ENCODE results near the gene HRK. TPM values are rescaled to one million over a fixed set of nuclear protein-coding genes. Genes with fewer than 3 reads are reported as not detected.

The HRK gene
- total RNA-seq, 1 experiment from 2014 or later = 0.55 TPM

GRCh38 chr12:116919706-116920485 is 38.7 kb upstream of the HRK start:
- Histone ChIP-seq H3K4me3 (no peak overlapping the region), H3K4me1 (replicated peaks; ENCODE audit: insufficient read depth) (peaks cover 42% of the 10 kb centered on the region), H3K79me2 (ENCODE audit: low read depth) (peaks cover 60% of the 10 kb centered on the region), H3K27me3 (ENCODE audit: insufficient read depth, low read depth) (no peaks in the 10 kb centered on the region), H3K4me2 (no peak overlapping the region), H3F3A (ENCODE audit: insufficient read depth, low read depth) (peaks cover 46% of the 10 kb centered on the region), H3K36me3 (ENCODE audit: low read depth) (no peaks in the 10 kb centered on the region), H2AFZ (no peak overlapping the region), H3K27ac (no peak overlapping the region), H4K20me1 (ENCODE audit: insufficient read depth) (peaks cover 21% of the 10 kb centered on the region), H3K9me3 (ENCODE audit: insufficient read depth, low read depth) (no peaks in the 10 kb centered on the region), H3K9me2 (ENCODE audit: insufficient read depth) (no peaks in the 10 kb centered on the region)
- intact Hi-C loops (cut with micrococcal nuclease; ENCODE audit: unreplicated experiment) = no loop called here
- POLR2A ChIA-PET (ENCODE audit: unreplicated experiment) = no interaction called here
- CTCF ChIA-PET = no interaction called here
- no peak for DNase-seq
- TF ChIP-seq CTCF (conservative IDR thresholded peaks at IDR 0.05) (no peak), EZH2 (IDR thresholded peaks at IDR 0.05; ENCODE audit: low read depth) (no peak)
- BruUV-seq (replicated peaks) = no TSS peak

- peaks cover 41% of the 10 kb centered on the region for H3K4me1 ChIP-seq (replicated peaks; ENCODE audit: insufficient read depth)
- intact Hi-C loops (cut with micrococcal nuclease; ENCODE audit: unreplicated experiment) = no loop called here
- no peak overlapping the region for H3K4me3 ChIP-seq
- no peak overlapping the region for H2AFZ ChIP-seq
- peaks cover 66% of the 10 kb centered on the region for H3K79me2 ChIP-seq (ENCODE audit: low read depth)
- peaks cover 46% of the 10 kb centered on the region for H3F3A ChIP-seq (ENCODE audit: insufficient read depth, low read depth)
- no peak for DNase-seq
- H3K27me3 ChIP-seq (ENCODE audit: insufficient read depth, low read depth) = no peaks in the 10 kb centered on the region
- H3K4me2 ChIP-seq = no peak overlapping the region
- H3K9me2 ChIP-seq (ENCODE audit: insufficient read depth) = no peaks in the 10 kb centered on the region
- no TSS peak for BruUV-seq (replicated peaks)
- H4K20me1 ChIP-seq (ENCODE audit: insufficient read depth) = peaks cover 21% of the 10 kb centered on the region
- H3K36me3 ChIP-seq (ENCODE audit: low read depth) = no peaks in the 10 kb centered on the region
- CTCF ChIA-PET = no interaction called here
- TF ChIP-seq EZH2 (IDR thresholded peaks at IDR 0.05; ENCODE audit: low read depth) = no peak
- no peak for TF ChIP-seq CTCF (conservative IDR thresholded peaks at IDR 0.05)
- H3K27ac ChIP-seq = no peak overlapping the region
- no peaks in the 10 kb centered on the region for H3K9me3 ChIP-seq (ENCODE audit: insufficient read depth, low read depth)
- POLR2A ChIA-PET (ENCODE audit: unreplicated experiment) = no interaction called here
Observed at GRCh38 chr12:116919247-116919661, 38.0 kb upstream of the HRK start.

GRCh38 chr12:116918464-116918863 is 37.2 kb upstream of the HRK start:
- no TSS peak for BruUV-seq (replicated peaks)
- H3K9me3 ChIP-seq (ENCODE audit: insufficient read depth, low read depth) = no peaks in the 10 kb centered on the region
- POLR2A ChIA-PET (ENCODE audit: unreplicated experiment) = no interaction called here
- peaks cover 21% of the 10 kb centered on the region for H4K20me1 ChIP-seq (ENCODE audit: insufficient read depth)
- no peaks in the 10 kb centered on the region for H3K9me2 ChIP-seq (ENCODE audit: insufficient read depth)
- CTCF ChIA-PET = no interaction called here
- intact Hi-C loops (cut with micrococcal nuclease; ENCODE audit: unreplicated experiment) = no loop called here
- DNase-seq = no peak
- H3K4me3 ChIP-seq = no peak overlapping the region
- peaks cover 74% of the 10 kb centered on the region for H3K79me2 ChIP-seq (ENCODE audit: low read depth)
- peaks cover 40% of the 10 kb centered on the region for H3K4me1 ChIP-seq (replicated peaks; ENCODE audit: insufficient read depth)
- no peak overlapping the region for H2AFZ ChIP-seq
- H3F3A ChIP-seq (ENCODE audit: insufficient read depth, low read depth) = peaks cover 39% of the 10 kb centered on the region
- H3K27ac ChIP-seq = no peak overlapping the region
- no peak for TF ChIP-seq CTCF (conservative IDR thresholded peaks at IDR 0.05)
- TF ChIP-seq EZH2 (IDR thresholded peaks at IDR 0.05; ENCODE audit: low read depth) = no peak
- H3K27me3 ChIP-seq (ENCODE audit: insufficient read depth, low read depth) = no peaks in the 10 kb centered on the region
- no peaks in the 10 kb centered on the region for H3K36me3 ChIP-seq (ENCODE audit: low read depth)
- H3K4me2 ChIP-seq = no peak overlapping the region

Data from PC-9 (cell line).